GM18870 (cell line): Measurements from ENCODE around the gene SBK3.
"Not testable (repeated sequence)": the region's sequence is repeated elsewhere in the genome, so short reads cannot be mapped to it uniquely, and the experiment has no call there.

Source experiments
- ATAC-seq: cut with Tn5 transposase; IDR thresholded peaks from one replicate; pipeline ENCODE4 v1.9.1; 2021; ENCODE audit warnings: moderate library complexity; ENCODE audit not compliant: unreplicated experiment

Gene SBK3

DNA sequence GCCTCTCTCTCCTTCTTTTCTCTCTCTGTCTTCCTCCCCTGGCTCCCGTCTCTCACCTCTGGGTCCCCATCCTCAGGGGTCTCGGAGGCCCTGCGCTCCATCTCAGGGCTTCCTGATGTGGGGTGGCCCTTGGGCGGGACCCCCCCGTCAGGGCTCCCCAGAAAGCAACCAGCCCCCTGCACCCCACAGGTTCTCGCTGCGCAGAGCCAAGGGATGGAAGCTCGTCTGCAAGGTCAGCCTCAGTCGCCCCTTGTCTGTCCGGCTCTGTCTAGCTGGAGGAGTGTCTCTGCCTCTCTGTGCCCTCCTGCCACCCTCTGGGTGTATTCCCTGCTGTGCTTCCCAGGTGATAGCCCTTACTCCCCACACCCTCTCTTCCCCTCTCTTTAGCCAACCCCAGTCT lies at the start of gene SBK3:
Gene SBK3, minus strand, starts transcription at position 101 of the 400 bp plus-strand sequence. Its CDS starts 0 bp downstream, at position 101.
- ATAC-seq = no peak

DNA sequence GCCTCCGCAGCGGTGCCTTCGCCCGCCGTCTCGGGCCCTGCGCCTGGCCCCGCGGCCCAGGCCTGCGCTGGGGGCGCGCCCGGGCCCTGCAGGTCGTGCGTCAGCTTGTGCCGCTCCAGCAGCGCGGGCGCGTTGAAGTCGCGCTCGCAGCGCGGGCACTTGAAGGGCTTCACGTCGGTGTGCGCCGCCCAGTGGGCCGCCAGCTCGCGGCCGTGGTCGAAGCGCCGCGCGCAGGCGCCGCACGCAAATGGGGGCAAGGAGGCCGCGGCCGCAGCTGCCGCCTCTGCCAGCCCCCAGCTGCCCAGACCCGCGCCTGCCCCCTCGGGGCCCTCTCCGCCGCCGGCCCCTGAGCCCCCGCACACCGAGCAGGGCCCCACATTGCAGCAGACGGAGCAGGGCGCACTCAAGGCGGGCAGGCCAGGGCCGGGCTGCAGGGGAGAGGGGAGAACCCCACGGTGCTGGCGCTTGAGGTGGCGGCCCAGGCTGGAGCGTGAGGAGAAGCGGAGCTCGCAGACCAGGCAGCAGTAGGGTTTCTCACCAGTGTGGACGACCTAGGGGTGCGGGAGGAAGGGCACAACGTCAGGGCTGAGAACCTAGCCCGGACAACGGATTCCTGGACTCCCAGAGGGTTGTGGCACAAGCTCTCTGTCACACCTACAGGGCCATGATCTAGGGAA lies 47.9 kb upstream of the SBK3 start:
- no peak for ATAC-seq

DNA sequence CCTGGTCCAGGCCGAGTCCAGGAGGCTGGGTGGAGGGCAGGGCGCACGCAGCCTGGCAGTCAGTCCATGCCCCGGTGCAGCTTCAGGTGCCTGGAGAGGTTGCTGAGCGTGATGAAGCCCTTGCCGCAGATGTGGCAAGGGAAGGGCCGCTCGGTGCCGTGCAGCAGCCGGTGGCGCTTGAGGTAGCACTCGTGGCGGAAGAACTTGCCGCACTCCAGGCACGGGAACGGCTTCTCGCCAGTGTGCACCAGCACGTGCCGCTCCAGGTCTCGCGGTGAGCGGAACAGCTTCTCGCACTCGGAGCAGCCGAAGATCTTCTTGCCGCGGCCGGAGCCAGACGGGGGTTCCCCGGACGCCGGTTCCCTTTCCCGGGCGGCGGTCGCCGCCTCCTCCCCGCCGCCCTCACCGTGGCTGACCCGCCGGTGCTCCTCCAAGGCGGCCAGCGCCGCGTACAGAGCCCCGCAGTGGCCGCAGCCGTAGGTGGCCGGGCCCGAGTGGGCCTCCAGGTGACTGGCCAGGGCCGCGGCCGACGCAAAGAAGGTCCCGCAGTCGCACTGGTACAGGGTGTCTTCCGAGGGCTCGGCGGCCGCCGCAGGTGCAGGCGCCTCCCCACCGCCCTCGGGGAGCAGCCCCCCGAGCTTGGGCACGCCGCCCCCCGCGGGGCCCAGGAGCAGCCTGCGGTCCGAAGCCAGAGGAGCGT lies 47.2 kb upstream of the SBK3 start:
- ATAC-seq = no peak

GRCh38 chr19:55591555-55591954 lies 46.2 kb upstream of the SBK3 start:
- no peak for ATAC-seq

- no peak for ATAC-seq
These were observed 45.3 kb upstream of the SBK3 start for GRCh38 chr19:55590617-55591016.

GRCh38 chr19:55590109-55590508 lies 44.8 kb upstream of the SBK3 start:
- no peak for ATAC-seq

GRCh38 chr19:55588738-55589137 lies 43.4 kb upstream of the SBK3 start:
- ATAC-seq = no peak

DNA sequence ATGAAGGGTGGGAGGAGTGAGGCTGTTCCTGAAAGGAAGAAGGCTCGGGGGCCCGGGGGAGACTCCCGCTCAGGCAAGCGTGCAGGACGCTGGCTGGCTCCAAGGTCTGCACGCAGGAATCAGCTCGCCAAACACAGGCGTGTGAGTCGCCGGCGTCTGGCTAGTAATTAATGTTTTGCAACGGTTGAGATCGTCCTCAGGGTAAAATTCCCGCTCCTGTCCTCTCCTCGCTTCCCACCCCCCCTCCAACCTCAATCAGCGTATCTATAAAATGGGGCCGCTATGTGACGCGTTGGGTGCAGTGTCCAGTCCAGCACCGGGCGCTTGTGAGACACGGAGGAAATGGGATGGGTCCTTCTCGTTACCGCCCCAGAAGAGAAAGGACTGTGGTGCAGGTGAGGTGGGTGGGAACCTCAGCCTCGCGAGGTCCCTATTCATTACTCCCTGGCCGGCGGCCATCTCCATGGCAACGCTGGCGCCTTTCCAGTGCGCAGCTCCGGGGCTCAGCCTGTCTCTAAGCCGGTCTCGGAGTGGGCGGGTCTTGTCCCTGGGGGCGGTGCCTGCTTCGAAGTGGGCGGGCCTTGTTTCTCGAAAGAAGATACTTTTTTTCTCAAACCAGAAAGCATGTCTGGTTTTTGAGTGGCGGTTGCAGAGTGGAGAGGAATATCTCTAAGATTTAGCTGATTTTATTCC lies 41.8 kb upstream of the SBK3 start:
- peak; percentile 57 for ATAC-seq

DNA sequence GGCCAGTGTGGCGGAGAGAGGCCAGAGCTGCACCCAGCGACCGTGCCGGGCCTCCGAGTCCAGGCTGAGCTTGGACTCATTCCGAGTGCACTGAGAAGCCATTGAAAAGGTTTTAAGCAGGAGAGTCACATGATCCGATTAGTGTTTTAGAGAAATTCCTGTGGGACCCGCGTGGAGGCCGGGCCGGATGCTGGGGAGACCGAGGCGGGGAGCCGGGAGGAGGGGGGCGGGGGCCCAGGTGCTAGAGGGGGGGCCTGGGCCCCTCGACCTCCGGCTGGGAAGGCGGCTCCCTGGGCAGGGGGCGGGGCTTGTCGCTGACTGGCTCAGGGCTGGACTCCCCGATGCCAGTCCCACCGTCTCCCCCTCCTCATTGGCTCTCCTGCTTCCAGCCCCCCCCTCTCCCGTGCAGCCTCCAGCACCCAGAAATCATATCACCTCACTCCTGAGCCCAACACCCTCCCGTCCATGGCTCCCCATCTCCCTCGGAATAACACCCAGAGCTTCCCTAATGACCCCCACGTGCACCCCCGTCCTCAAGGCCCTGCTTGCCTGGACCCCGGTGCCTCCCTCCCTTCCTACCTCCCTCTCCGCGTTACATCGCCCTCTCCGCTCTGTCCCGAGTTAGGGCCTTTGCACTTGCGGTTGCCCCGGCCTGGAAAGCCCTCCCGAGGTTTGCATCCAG lies 40.5 kb upstream of the SBK3 start:
- no peak for ATAC-seq

GRCh38 chr19:55584871-55585270 lies 39.5 kb upstream of the SBK3 start:
- ATAC-seq = no peak

GRCh38 chr19:55583897-55584296 lies 38.6 kb upstream of the SBK3 start:
- ATAC-seq = not testable (repeated sequence)

- ATAC-seq = not testable (repeated sequence)
These were observed 36.9 kb upstream of the SBK3 start for GRCh38 chr19:55582284-55582683.

GRCh38 chr19:55581823-55582223 lies 36.5 kb upstream of the SBK3 start:
- ATAC-seq = no peak

GRCh38 chr19:55581145-55581822 lies 35.9 kb upstream of the SBK3 start:
- ATAC-seq = no peak

DNA sequence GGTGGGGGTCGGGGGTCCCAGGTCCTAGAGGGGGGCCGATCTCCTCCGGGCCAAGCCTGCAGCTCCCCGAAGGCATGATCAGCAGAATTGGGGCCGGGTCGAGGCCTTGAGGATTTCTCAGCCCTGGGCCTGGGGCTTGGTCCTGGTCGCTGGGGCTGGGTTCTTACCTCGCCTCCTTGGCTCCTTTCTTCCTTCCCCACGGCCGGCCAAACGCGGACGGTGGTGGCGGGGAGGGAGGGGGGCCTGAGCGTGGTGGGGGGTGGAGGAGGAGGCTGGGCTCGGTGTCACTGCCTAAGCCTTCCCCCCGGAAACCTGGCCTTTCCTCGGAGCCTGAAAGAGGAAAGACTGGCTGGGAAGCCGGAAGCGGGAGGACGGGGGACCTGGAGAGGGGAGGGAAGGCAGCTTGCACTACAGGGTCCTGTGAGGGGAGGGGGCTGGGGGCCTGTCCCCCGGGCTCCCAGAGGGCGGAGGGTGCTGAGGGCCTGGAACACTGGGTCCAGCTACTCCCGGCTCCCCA lies 35.3 kb upstream of the SBK3 start, which contains the start of gene ZNF579:
Gene ZNF579, minus strand, starts transcription at position 221 of the 517 bp plus-strand sequence. CDS start 1,209 bp downstream, outside the sequence.
- no peak for ATAC-seq

- no peak for ATAC-seq
These were observed 34.7 kb upstream of the SBK3 start for GRCh38 chr19:55579766-55580621.

DNA sequence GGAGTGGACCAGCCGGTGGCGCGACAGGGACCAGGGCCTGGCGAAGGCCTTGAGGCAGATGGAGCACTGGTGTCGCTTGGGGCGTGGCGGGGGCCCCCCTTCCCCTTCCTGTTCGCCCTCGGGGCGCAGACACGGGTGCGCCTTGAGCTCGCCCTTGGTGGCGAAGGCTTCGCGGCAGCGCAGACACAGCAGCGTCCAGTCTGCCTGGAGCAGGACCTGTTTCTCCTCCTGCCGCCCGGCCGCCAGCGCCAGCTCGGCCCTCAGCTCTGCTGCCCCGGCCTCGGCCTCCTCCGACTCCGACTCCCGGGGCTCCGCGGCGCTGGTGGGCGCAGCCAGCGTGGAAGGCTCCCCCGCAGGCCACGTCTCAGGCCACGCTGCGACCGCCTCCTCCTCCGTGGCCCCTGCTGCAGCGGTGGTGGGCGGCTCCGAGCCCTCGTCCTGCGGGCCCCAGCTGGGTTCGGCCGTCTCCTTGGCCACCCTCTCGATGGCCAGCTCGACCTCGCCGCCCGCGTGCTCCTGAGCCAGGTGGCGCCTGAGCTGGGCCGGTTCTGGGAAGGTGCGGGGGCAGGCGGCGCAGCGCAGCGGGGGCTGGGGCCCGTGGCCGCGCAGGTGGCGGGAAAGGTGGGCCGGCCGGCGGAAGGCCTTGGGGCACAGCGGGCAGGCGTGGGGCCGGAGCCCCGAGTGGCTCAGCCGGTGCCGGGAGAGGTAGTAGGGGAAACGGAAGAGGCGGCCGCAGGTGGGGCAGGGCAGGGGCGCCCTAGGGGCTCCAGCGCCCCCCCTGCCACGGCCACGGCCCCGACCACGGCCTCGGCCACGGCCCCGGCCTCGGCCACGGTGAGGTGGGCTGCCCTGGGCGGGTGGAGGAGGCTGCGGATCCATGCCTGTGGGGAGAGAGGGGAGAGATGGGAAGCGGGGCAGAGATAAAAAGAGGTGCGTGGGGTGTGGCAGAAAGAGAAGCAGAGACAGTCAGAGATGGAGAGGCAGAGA lies 33.7 kb upstream of the SBK3 start:
- ATAC-seq = no peak

DNA sequence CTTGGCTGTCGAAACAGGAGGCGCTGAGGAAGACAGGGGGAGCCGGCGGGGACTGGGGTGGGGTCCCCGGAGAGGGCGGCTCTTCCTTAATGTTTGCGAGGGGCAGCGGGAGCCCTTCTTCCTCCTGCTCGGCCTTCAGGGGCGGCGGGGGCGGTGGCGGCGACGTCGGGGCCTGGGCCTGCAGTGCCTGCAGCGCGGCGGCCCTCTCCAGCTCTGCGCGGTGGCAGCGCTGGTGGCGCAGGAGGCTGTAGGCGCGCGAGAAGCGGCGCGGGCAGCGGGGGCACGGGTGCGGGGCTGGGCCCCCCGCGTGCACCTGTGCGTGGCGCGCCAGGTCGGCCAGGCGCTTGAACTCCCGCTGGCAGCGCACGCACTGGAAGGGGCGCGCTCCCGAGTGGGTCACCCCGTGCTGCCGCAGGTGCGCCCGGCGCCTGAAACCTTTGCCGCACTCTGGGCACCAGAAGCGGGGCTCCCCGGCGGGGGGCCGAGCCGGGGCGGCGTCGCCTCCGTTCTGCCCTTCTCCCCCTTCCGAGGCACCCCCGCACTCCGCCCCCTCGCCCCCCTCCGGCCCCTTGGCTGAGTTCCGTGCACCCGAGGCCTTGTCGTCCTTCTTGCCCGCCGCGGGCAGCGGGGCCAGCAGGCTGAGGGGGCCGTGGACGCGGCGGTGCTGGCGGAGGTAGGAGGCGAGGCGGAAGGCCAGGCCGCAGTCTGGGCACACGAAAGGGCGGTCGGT lies 32.9 kb upstream of the SBK3 start:
- ATAC-seq = no peak
